NCI-H69 (cell line): Measurements from ENCODE around the gene CASP2.
A peak's percentile ranks its signal among the peaks of the same experiment; 100 is the strongest.

Source experiments
- DNase-seq: peaks from one replicate; lab custom pipeline; 2025; lab: John Stamatoyannopoulos, UW

The CASP2 gene

DNA sequence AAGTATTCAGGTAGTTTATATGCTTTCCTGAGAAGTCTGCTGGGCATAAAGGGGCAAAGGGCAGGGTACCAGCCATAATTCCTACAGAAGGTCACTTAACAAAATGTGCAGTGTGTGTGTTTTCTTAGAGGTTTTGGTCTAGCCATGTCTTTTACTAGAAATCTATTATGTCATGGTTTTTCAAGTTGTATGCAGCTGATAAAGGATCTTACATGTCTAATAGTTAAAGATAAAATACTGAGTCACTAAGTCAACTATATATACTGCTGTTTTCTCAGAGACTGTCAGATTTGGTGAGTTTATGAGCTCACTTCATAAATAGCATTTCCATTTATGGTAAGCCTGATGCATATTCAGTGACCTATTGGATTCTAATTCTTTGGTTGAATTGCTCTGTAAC is 7.7 kb downstream of the CASP2 start:
- DNase-seq: no peak

DNA sequence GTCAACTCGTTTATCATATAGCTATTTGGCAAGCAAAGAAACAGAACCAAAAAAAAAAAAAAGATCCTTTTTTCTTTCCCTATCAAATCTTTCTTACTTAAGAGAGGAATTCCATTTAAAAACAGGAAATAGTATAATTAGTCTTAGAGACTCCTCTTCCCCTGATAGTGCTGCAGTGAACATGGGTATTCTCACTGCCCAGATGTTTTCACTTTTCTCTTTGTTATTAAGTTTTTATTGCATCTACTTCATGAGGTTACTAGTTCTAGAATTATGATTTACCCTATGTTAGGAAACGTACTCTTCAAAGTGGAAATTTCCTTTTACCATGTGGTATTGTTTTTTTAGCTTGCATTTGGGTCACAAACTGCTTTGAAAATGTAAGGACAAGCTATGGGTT is 8.5 kb downstream of the CASP2 start:
- DNase-seq: no peak

DNA sequence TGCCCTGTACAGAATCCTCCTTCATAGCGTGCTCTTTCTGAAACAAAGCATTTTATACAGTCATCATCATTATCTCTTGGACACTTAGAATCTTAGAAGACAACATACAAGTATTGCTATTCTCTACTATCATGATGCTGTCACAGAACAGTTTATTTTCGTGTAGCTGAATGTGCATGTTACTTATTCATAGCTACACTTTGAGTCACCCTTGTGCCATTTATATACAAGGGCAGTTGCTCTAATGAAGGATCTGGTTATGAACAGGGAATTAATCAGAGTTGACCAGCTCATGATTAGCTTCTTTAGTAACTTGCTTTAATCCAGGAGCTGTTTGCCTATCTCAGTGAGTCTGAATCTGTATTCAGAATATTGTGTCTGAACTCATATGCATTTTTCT is 11.2 kb downstream of the CASP2 start:
- DNase-seq: no peak

DNA sequence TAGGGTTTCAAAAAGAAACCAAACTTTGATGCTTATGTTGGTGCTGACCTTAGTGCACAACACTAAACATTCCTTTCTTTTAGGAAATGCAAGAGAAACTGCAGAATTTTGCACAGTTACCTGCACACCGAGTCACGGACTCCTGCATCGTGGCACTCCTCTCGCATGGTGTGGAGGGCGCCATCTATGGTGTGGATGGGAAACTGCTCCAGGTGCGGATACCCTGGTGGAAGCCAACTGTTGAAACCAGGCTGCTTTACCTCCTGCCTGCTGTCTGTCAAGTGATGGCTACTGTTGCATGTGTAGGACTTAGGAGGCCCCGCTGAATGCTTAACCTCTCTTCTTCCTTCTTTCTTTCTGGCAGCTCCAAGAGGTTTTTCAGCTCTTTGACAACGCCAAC is 11.7 kb downstream of the CASP2 start:
- peak; percentile 35 for DNase-seq

DNA sequence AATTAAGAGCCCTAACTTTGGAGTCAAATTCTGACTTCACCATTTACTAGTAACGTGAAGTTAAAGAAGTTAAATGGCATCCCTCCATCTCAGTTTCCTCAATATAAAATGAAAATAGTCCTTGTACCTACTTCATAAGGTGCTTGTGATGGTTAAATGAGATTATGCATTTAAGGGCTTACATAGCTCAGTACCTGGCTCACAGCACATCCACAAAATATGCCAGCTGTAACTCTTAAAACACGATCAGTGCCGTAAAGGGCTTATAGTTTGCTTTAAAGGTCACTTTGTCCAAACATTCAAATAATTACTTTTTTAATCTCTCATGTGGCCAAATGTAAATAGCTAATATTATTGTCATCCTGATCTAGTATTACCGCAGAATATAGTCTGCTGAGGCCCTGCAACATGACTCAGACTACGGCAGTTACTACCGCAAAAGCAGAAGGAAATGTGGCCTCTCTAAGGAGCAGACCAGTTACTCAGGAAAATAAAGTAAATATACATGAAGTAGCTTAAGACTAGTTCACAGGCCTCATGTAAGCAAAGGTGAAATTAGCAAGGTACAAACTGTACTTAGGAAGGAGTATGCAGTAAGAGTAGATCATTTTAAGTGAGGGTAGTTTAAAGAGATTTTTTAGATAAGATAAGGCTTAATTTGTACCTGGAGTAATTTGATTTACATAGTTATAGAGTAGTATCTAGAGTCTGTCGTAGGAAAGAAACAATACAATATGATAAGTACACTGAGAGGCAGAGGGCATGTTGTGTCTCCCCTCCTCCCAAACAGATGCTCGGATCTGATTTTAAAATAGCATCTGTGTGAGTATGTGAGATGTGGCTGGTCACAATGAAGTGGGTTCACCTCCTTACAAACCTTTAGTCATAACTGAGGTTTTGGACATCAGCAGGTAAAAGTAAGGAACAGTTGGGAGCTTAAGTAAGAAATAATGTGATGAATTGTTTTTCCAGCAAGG is 13.1 kb downstream of the CASP2 start:
- DNase-seq: no peak

DNA sequence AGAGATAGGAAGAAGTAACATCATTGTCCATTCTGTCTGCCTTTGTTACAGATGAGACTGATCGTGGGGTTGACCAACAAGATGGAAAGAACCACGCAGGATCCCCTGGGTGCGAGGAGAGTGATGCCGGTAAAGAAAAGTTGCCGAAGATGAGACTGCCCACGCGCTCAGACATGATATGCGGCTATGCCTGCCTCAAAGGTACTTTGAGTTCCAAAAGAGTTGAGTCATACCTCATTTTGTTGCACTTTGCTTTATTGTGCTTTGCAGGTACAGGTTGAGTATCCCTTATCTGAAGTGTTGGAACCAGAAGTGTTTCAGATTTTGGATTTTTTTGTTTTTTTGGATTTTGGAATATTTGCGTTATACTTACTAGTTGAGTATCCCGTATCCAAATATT is 15.6 kb downstream of the CASP2 start:
- DNase-seq: no peak

DNA sequence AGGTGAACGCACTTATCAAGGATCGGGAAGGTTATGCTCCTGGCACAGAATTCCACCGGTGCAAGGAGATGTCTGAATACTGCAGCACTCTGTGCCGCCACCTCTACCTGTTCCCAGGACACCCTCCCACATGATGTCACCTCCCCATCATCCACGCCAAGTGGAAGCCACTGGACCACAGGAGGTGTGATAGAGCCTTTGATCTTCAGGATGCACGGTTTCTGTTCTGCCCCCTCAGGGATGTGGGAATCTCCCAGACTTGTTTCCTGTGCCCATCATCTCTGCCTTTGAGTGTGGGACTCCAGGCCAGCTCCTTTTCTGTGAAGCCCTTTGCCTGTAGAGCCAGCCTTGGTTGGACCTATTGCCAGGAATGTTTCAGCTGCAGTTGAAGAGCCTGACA is 16.8 kb downstream of the CASP2 start:
- no peak for DNase-seq

DNA sequence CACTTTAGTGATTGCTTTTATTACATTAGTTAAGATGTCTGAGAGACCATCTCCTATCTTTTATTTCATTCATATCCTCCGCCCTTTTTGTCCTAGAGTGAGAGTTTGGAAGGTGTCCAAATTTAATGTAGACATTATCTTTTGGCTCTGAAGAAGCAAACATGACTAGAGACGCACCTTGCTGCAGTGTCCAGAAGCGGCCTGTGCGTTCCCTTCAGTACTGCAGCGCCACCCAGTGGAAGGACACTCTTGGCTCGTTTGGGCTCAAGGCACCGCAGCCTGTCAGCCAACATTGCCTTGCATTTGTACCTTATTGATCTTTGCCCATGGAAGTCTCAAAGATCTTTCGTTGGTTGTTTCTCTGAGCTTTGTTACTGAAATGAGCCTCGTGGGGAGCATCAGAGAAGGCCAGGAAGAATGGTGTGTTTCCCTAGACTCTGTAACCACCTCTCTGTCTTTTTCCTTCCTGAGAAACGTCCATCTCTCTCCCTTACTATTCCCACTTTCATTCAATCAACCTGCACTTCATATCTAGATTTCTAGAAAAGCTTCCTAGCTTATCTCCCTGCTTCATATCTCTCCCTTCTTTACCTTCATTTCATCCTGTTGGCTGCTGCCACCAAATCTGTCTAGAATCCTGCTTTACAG is 17.4 kb downstream of the CASP2 start:
- peak; percentile 61 for DNase-seq

DNA sequence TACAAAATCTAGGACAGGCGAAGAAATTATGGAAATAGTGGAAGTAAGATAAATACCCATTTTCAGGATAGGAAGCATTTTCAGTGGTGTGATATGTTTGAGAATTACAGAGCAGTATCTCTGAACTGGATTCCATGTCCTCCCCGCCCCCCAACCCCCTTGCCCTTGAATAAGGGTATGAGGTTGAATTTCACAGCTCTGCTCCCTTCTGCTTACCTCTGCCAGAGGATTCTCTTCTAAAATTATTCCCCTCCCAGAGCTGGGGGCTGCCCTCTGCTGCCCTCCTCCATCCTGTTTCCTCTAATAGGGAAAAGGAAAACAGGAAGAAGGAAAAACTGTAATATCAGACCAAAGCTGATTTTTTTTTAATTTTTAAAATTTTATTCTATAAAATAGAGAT is 20.5 kb downstream of the CASP2 start:
- DNase-seq: no peak

DNA sequence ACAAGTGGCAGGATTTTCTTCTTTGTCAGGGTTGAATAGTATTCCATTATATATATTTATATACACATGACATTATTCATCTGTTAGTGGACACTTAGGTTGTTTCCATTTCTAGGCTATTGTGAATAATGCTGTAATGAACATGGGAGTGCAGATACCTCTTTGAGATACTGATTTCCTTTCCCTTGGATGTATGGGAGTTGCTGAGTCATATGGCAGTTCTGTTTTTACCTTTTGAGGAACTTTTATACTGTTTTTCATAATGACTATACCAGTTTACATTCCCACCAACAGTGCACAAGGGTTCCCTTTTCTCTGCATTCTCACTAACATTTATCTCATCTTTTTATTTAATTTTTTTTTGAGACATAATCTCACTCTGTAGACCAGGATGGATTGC is 26.0 kb downstream of the CASP2 start:
- DNase-seq: no peak

DNA sequence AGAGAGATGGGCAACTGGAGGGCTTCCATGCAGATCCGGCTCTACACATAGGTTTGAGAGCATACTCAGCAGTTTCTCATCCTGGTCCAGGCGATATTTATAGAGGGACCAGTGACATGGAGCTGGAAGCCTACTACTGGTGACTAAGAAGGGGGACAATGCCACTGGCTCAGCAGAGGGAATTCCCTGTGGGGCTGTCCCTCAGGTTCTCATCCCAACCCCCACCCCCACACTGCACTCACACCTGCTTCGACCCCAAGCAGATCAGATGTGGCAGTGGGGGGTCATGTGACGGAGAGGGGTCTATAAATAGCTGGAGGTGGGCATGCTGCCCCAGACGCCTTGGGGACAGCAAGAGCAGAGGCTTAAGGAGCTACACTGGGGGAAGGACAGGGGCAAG is 27.6 kb downstream of the CASP2 start, which contains the start of gene CLCN1:
CLCN1 (plus strand) TSS at position 336 of the 400 bp plus-strand sequence. CDS start 102 bp downstream, outside the sequence.
- no peak for DNase-seq

DNA sequence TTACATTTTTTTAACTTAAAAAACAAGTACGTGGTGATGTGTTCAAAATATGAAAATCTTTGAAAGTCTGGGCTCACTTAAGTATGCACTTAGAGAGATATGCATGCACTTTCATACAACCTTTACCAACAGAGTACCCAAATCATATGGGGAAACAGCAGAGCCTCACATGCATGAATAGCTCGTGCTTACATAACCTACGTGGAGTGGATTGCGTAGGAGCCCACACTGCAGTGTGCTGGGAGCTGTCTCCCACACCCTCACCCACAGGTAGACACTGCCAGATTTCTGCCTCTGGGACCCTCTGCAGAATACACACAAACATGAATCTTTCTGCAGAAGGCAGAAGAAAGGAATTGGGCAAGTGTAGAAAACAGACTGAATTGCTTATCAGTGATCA is 28.3 kb downstream of the CASP2 start:
- no peak for DNase-seq

DNA sequence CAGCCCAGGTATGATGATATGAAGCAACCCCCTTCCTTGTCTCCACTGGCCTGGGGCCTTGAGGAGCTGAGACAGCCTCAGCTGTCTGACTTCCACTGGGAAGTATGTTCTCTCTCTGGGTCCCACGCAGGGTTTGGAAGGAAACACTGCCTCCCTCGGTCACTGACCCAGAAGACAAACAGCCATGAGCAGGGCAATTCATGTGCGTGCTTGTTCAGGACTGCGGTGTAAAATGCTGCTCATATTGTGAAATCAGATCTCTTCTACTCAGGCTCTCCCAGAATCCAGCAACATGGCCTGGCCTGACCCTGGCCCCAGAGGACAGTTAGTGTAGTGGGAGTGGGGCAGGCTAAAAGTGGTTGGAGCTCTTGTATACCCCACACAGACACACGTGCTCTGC is 30.5 kb downstream of the CASP2 start:
- DNase-seq: no peak

DNA sequence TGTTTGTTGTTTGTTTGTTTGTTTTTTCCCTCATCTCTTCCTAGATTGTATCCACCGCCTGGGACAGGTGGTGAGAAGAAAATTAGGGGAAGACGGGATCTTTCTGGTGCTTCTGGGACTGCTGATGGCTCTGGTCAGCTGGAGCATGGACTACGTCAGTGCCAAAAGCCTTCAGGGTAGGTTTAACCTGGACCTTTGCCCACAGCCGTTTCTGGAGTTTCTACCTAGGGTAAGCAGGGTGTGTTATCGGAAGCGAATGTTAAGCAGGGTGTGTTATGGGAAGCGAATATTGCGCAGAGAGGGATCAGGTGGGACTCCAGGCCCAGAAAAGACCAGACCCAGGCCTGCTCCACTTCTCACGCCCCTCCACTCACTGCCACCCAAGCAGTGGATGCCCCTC is 32.5 kb downstream of the CASP2 start:
- DNase-seq: no peak

DNA sequence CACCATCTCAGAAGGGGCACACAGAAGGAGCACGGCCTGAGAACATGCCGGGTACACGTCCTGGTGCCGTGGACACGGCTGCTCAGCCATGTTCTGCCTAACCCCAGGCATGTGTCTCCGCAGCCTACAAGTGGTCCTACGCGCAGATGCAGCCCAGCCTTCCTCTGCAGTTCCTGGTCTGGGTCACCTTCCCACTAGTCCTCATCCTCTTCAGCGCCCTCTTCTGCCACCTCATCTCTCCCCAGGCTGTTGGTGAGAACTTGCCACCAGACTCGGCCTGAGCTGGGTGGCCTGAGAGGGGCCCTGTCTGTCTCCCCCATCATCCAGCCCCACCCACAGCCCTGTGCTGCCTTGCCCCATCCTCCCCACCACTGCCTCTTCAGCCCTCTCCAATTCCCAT is 33.1 kb downstream of the CASP2 start:
- no peak for DNase-seq

DNA sequence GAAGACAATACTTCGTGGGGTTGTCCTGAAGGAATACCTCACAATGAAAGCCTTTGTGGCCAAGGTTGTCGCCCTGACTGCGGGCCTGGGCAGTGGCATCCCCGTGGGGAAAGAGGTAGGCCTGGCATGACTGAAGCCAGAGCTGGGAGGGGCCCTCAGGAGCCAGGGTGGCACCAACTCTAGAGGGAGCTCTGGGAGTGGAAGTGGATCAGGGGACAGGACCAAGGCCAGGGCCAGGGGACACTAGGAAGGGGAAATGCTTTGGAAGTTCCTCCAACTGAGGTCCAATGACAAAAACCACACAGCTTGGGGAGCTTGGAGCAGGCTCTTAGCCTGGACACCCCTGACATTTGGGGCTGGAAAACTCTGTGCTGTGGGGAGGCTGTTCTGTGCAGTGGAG is 33.6 kb downstream of the CASP2 start:
- no peak for DNase-seq

DNA sequence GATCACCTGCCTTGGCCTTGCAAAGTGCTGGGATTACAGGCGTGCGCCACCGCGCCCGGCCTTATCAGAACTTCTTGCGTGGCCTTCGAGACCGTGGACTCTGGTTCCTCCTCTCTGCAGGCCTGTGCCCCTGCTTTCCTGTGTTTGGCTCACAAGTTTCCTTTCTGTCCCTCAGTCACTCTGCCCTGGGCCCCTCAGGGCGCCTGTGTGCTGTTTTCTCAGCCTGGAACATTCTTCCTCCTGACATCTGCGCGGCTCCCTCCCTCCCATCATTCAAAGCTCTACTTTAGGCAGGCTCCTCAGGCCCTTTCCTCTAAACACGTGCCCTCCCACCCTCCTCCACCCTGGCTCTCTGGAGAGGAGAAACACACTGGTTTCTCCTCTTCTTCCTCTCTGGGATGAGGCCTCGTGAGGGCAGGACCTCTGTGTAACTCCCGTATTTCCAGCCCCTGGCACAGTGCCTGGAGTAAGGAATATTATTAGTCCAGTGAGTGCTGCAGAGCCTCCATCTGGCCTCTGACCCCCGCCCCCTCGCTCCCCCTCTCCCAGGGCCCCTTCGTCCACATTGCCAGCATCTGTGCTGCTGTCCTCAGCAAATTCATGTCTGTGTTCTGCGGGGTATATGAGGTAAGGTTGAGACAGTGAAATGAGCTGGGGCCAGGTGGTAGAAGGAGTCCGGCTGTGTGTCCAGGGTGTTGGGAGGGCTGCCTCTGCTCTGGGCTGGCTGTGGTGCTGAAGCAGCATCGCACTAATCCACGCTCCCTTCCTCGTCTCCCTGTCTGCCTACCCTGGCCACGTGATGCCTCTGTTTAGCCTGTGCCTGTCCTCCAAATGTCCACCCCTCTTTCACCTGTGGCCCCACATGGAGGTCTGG is 34.8 kb downstream of the CASP2 start:
- DNase-seq: no peak

DNA sequence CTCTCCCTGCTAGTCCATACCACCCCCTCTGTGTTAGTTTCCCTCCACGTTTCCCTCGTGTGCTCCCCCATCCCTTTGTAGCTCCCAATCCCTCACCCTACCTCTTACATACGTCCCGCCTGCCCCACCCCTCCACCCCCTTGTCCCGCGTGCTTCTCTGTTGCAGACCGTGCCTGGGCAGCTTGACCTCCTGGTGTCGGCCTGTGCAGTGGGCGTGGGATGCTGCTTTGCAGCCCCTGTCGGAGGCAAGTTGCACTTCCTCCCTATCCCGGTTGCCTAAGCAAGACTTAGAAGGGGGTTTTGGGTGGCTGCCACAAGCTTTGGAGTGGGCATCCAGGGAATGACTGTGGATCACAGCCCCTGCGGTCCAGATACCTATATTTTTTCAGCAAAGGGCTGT is 35.5 kb downstream of the CASP2 start:
- DNase-seq: no peak

DNA sequence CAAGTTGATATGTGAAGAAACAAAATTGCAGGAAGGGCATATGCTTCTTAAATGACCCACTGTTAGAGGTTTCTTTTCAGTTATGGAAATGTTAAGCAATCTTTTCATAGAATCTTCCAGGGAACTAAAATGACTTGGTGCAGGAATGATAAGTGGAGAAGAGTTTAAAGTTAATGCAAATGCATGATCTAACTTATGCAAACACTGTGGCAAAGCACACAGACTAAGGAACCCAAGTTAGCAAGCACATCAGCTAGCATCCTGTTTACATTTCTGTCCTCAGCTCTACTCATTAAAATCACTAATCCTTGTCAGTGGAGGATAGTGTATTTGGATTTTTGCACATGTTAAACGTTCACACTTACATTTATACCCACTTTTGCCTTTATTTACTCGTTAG is 37.1 kb downstream of the CASP2 start:
- DNase-seq: no peak

DNA sequence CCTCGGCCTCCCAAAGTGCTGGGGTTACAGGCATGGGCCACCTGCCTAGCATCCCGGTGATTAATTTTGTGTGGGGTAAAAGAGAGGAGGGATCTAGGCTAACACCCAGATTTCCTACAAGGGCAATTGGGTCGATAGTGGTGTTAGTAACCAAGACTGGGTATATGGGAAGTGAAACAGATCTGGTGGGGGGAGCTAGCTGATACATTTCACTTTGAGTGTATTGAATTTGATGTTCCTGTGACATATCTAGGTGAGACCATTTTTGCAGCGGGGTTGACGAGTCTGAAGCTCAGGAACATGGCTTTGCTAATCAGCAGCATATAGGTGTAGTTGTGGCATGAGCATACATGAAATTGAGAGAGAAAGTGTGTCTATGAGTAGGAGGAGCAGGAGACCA is 39.8 kb downstream of the CASP2 start:
- no peak for DNase-seq

DNA sequence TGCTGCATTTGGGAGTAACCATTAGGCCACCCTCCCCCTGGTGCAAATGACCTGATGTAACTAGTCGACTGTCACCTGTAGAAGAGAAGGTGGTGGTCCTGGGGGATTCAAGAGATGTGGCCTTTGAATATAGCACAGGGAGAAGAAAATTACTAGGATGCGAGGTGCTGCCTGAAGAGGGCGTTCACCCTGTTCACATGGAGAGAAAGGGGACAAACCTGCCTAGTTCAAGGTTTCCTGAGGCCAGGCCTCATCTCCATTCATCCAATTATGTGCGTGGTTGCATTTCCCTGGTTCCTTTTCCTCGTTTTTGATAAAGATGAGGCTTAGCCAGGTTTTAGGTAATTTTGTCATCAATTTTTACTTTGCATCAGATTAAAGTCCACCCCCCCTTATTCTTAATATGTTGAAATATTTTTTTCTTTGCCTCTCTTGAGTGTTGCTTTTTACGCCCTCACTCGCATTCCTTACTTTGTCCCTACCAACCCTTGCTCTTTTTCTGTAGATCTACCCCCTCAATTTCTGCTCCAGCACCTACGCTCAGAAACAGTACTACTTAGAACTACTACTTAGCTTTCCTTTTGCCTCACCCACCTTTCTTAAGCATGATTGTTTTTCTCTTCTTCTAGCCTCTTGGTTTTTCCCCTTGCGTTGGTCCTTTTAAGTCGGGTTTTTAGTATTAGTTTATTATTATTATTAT is 41.5 kb downstream of the CASP2 start:
- DNase-seq: peak; percentile 15
